SK-N-SH treated with all-trans-retinoic acid at 6 μM for 48 hours (cell line): ENCODE data around the gene OR2G3.

Experiments
- ESRRG ChIP-seq: fragments of 250-450 bp; sonication (Bioruptor Pico); IDR thresholded peaks from 2 replicates; pipeline ENCODE4 v1.6.1; 2021; ENCODE audit warnings: mild to moderate bottlenecking
- TF ChIP-seq, protein P1 (sequence below): fragments of 250-450 bp; sonication (Bioruptor Pico); IDR thresholded peaks from 2 replicates; pipeline ENCODE4 v1.5.1; 2021; ENCODE audit warnings: mild to moderate bottlenecking, moderate library complexity
- TF ChIP-seq, protein P2 (sequence below): fragments of 250-450 bp; sonication (Bioruptor Pico); IDR thresholded peaks from 2 replicates; pipeline ENCODE4 v1.8.0; 2020; ENCODE audit warnings: mild to moderate bottlenecking, moderate library complexity, borderline replicate concordance

DNA sequence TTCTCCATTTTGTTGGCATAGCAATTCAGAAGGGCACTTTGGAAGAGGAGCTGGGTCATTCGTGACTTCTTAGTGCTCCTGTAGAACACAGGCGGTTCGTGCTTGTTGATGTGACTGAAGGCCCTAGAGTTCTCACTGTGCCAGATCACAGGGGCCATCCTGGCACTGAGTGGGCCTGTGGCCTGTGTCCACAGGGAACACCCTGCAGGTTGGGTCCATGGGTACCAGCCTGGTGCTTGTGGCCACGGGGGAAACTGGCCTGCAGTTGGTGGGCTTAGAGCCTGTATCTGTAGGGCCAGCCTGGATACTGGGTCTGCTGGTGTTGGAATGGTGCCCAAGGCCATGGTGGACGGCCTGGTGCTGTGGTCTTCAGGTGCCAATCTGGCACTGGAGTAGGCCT is 9.2 kb downstream of the OR2G3 start:
- TF ChIP-seq, protein P1, sequence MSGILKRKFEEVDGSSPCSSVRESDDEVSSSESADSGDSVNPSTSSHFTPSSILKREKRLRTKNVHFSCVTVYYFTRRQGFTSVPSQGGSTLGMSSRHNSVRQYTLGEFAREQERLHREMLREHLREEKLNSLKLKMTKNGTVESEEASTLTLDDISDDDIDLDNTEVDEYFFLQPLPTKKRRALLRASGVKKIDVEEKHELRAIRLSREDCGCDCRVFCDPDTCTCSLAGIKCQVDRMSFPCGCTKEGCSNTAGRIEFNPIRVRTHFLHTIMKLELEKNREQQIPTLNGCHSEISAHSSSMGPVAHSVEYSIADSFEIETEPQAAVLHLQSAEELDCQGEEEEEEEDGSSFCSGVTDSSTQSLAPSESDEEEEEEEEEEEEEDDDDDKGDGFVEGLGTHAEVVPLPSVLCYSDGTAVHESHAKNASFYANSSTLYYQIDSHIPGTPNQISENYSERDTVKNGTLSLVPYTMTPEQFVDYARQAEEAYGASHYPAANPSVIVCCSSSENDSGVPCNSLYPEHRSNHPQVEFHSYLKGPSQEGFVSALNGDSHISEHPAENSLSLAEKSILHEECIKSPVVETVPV (CRISPR knock-in tag), result no peak
- no peak for TF ChIP-seq ESRRG (CRISPR knock-in tag)
- TF ChIP-seq, protein P2, sequence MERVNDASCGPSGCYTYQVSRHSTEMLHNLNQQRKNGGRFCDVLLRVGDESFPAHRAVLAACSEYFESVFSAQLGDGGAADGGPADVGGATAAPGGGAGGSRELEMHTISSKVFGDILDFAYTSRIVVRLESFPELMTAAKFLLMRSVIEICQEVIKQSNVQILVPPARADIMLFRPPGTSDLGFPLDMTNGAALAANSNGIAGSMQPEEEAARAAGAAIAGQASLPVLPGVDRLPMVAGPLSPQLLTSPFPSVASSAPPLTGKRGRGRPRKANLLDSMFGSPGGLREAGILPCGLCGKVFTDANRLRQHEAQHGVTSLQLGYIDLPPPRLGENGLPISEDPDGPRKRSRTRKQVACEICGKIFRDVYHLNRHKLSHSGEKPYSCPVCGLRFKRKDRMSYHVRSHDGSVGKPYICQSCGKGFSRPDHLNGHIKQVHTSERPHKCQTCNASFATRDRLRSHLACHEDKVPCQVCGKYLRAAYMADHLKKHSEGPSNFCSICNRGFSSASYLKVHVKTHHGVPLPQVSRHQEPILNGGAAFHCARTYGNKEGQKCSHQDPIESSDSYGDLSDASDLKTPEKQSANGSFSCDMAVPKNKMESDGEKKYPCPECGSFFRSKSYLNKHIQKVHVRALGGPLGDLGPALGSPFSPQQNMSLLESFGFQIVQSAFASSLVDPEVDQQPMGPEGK (CRISPR knock-in tag), result no peak
